Measurements from ENCODE around the gene GABRA4.

The GABRA4 gene

DNA sequence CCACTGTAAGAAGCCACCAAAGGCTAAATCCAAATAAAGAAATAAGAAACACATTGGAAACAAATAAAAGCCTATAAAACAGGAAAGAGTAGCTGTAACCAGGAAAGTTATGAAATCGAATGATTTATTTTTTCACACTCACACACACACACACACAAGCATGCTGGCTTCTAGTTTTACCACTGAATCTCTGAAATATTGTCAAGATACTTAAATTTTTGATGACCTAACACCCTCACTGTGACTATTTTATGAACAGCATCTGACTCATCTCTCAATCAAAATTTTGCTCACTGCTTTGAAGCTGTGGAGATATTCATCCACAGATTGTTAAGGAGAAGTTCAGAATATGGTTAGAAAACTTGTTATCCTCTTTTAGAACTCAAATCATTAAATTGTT lies 24.1 kb upstream of the GABRA4 start:
- no peak for TF ChIP-seq ZFX (IDR thresholded peaks at IDR 0.05)
- TF ChIP-seq, protein P1, sequence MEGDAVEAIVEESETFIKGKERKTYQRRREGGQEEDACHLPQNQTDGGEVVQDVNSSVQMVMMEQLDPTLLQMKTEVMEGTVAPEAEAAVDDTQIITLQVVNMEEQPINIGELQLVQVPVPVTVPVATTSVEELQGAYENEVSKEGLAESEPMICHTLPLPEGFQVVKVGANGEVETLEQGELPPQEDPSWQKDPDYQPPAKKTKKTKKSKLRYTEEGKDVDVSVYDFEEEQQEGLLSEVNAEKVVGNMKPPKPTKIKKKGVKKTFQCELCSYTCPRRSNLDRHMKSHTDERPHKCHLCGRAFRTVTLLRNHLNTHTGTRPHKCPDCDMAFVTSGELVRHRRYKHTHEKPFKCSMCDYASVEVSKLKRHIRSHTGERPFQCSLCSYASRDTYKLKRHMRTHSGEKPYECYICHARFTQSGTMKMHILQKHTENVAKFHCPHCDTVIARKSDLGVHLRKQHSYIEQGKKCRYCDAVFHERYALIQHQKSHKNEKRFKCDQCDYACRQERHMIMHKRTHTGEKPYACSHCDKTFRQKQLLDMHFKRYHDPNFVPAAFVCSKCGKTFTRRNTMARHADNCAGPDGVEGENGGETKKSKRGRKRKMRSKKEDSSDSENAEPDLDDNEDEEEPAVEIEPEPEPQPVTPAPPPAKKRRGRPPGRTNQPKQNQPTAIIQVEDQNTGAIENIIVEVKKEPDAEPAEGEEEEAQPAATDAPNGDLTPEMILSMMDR (conservative IDR thresholded peaks at IDR 0.05): no peak

DNA sequence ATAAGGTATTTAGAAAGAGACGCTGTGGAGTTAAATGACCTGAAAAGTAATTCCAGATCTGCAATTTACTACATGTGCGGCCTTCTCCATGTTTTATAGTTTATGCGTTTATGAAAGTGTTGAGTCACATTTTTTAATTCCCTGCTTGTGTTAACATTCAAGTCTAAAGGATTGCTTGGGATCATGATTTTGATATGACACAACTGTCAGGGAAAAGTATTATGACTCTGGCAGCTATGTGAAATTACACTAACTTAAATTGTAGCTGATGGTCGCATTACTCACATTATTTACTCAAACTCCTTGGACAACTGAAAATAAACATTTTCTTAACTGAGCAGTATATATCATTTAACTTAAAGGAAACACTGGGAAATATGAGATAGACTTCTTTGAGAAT lies 23.7 kb upstream of the GABRA4 start:
- TF ChIP-seq, protein P1 (conservative IDR thresholded peaks at IDR 0.05): no peak
- no peak for TF ChIP-seq ZFX (IDR thresholded peaks at IDR 0.05)
- no peak overlapping the region for H3K27ac ChIP-seq

More for the DNA sequence above, 24.1 kb upstream of the GABRA4 start:
- H3K27ac ChIP-seq: no peak overlapping the region

DNA sequence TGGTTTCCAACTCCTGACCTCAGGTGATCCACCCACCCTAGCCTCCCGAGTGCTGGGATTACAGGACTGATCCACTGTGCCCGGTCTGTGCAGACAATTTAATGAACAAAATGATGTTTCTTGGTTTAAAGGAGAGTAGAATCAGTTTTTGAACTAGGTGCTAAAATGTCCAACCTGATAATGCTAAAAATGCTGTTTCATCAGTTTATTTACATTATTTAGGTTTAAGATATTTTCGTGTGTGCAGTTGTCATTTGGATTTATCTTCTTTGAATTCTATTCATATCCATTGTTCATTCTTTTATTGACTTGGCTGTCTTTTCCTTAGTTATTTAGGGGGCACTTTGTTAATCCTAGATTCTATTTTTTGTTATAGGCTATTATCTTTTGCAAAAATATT lies 20.0 kb upstream of the GABRA4 start:
- no peak overlapping the region for H3K27ac ChIP-seq
- TF ChIP-seq ZFX (IDR thresholded peaks at IDR 0.05): no peak
- TF ChIP-seq, protein P1 (conservative IDR thresholded peaks at IDR 0.05): no peak

DNA sequence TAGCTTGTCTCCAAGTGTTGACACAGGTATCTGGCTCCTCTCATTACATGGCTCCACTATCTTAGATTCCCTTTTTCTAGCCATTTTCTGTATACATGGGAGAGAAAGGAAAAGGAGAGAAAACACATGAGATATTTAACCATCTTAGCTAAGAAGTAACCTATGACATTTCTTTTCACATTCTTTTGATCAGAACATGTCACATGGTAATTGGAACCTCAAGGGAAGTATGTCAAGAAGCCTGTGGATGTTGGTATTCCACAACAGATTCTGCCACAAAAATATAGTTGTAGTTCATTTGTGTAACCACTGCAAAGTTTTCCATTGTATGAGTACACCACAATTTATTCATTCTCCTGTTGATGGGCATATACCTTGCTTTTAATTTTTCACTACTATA lies 19.3 kb upstream of the GABRA4 start:
- TF ChIP-seq, protein P1 (conservative IDR thresholded peaks at IDR 0.05): no peak
- no peak for TF ChIP-seq ZFX (IDR thresholded peaks at IDR 0.05)
- H3K27ac ChIP-seq: no peak overlapping the region

DNA sequence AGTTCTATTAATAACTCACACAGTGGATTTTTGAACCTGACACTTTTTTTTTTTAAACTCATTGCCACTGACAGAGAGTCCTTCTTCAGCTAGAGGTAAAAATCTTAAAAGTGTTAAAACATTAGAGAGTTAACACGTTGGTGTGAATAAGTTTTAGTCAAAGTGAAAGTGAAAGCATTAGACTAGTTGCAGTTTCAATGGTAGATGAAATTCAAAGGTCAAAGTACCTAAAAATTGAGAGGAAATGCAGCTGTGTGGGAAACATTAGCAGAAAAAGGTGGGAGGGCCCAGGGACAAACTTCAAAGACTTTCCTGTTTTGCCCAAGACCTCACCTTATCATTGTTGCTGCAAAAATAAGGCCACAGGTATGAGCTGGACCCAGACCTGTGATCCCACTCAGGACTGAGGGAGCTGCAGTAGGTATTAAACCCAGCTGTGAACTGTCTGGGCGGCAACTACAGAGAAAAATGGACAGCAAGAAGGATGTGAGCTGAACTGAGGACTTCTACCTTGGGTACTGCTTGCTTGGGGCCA lies 17.6 kb upstream of the GABRA4 start:
- H3K27ac ChIP-seq: no peak overlapping the region
- TF ChIP-seq, protein P1 (conservative IDR thresholded peaks at IDR 0.05): no peak
- TF ChIP-seq ZFX (IDR thresholded peaks at IDR 0.05): no peak

DNA sequence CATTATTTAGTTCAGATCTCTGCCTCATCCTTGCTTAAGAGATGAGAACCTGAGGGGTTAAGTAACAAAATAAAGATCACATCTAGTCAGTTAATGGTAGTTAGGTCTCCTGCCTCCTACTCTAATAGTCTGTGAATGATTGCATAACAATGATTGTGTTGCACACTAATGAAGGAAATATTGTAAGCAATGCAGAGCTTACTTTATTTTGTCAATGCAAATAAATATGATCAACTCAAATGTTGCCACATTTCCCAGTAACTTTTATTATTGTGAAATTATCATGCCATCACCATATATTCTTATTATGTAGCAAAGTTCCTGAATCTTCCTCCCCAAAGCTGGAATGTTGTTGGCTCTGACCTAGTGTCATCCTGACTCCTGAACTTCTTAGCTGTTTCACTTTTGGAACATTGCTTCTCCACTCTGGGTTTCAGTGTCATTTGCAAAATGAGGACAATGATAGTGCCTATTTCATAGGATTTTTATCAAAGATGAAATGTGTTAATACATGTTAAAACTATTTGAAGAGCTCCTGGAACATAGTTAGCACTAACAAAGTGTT lies 17.0 kb upstream of the GABRA4 start:
- TF ChIP-seq, protein P1 (conservative IDR thresholded peaks at IDR 0.05): no peak
- no peak for TF ChIP-seq ZFX (IDR thresholded peaks at IDR 0.05)
- no peak overlapping the region for H3K27ac ChIP-seq

DNA sequence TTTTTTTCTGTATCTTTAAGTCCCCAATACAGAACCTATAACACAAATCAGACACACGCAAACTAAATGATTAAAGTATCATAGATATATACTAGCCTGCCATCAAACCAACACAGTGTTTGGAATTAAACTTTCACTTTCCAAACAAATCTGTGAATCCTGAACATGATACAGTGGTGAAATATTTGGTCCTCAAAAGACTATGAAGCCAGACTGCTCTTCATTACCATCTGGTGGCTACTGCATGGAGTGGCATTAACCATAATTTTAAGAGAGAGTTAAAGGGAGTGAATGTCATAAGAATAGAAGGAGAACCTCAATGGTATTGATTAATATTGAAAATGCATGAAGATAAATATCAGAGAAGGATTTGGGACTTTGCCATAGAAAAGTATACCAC lies 9.2 kb upstream of the GABRA4 start:
- no peak overlapping the region for H3K27ac ChIP-seq
- TF ChIP-seq ZFX (IDR thresholded peaks at IDR 0.05): no peak
- TF ChIP-seq, protein P1 (conservative IDR thresholded peaks at IDR 0.05): peak; percentile 11

Data from C4-2B (cell line).